ENCODE results near the gene TMPRSS13.

TMPRSS13 gene

DNA sequence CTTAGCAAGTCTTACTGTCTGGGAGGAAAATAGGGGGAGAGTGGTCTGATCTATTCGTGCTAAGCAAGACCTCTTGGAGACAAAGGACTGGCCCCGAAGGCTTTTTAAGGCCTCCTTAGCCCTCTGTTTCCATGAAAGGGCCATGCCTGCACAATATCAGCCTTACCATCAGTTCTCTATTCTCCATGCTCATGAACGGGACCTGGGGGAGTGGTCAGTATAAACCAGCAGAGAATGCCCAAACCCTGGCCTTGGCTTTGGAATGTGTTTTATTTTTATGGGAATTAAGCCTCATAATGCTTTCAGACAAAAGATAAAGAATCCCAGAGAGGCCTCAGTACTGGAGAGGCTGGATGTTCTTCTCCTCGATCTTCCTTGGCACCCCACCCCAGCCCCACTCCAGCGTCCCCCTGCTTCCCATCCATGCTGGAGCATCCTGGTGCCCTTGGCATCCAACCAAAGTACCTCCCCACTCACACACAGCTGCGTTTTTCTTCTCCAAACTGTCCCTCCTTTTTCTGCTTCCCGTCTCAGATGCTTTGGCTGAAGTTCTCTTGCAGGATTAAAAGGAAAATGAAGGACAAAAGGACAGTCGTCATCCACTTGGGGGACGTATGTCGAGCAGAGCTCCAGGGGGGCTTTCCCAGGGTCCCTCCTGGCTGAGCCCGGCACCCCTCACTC lies 71.3 kb downstream of the TMPRSS13 start:
- no peak for DNase-seq (ENCODE audit: low read depth in 1 of 2, low spot score in 1 of 2)

DNA sequence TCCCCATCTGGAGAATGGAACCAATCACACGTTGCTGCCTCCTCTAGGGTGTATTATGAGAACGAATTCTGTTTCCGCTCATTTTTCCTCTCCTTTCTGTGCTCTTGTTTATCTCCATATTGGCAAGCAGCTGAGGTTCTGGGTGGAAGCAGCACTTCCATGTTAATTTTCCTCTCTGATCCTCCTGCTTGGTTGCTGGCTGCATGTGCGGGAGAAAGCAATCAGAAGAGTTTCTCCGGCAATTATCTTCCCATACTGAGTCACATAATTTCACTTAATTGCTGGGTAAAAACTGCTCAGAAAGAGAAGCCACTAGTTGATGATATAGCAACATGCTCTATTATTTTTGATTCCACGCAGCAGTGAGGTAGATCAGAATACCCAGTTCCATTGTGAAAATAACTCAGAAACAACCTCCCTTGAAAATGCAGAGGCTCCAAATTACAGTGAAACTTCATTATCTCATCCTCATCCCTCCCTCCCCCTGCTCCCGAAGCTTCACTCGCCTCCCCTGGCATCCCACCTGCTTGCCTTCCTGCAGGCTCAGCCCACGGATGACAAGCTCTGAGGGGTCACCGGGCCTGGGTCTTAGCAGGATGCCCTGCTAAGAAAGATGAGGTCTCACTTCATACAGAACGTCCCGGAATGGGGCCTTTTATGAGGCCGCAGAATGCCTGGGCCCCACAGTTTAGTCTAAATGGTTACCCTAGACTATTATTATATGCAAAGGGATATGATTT lies 73.1 kb downstream of the TMPRSS13 start:
- DNase-seq (ENCODE audit: low read depth in 1 of 2, low spot score in 1 of 2): no peak

DNA sequence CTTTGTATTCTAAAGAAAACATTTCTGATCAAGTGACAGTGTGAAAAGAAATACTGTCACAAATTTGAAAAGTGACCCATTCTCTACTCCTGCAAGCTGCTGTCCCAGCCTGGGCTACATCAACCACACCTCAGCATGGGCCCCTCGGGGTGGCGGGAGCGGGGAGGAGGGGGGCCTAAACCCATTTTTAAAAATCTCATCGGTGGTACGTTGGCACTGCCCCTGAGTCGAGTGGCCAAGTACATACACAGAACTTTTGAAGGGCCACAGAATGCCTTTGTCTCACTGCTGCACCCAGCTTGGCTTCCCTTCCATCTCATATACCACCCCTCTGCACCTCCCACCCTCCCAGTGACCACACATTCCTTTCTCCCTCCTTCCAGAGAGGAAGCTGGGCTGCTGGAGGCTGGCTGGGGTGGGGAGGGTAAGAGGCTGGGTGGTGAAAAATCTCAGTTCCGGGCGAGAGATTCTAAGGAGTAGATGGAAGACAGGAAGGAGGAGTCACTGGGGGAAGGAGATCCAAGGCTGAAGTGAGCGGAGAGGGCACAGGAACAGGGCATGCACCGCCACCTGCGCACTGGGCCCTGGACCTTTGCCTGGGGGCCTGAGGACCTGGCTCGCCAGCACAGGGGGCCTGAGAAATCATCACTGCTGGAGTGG lies 73.9 kb downstream of the TMPRSS13 start:
- no peak for DNase-seq (ENCODE audit: low read depth in 1 of 2, low spot score in 1 of 2)

DNA sequence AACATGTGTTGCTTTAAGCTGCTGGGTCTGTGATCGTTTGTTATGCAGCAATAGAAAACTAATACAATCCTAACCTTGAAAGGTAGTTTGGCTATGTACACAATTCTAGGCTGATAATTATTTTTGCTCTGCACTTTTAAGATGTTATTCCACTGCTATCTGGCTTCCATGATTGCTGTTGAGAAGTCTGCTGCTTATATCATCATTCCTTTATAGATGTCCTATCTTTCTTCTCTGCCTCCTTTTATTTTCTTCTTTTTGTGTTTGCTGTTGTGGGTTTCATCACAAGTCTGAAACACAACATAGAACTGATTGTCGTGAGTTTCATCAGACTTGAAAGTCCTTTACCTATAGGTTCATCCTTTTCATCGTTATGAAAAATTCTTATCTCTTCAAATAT lies 76.9 kb downstream of the TMPRSS13 start:
- DNase-seq (ENCODE audit: low read depth in 1 of 2, low spot score in 1 of 2): no peak

DNA sequence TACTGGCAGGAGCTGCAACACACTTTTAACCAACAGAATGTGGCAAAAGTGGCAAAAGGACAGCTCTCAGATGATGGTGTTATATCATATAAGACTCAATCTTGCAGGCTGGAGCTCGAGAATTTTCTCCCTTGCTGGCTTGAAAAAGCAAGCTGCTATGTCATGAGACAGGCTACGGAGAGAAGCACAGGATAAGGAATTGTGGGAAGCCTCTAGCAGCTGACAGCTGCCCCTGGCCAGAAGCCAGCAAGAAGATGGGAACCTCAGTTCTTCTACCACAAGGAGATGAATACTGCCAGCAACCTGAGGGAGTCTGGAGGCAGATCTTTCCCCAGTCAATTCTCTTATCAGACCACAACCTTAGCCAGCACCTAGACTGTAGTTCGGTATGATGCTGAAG lies 77.3 kb downstream of the TMPRSS13 start:
- DNase-seq (ENCODE audit: low read depth in 1 of 2, low spot score in 1 of 2): no peak

DNA sequence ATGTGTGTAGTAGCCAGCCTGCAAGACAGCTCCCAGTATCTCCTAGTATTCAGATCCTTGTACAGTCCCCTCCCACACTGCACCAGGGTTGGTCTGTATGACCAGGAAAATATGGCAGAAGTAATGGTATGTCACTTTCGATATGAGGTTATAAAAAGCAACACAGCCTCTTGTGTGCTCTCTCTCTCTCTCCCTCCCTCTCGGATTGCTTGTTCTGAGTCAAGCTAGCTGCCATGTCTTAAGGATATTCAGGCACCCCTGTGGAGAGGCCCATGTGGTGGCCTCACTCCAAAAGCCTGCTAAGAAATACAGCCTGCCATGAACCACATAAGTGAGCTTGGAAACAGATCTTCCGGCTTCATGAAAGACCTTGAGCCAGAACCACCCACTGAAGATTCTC lies 78.1 kb downstream of the TMPRSS13 start:
- no peak for DNase-seq (ENCODE audit: low read depth in 1 of 2, low spot score in 1 of 2)

Measured in activated T-helper 1 cell treated with anti-CD3 and anti-CD28 coated beads, Interleukin-2, amount 50 U/mL, for 16 hours (primary cell).